HG03060 (cell line): ENCODE measurements around the gene IQGAP2.
A peak's percentile ranks its signal among the peaks of the same experiment; 100 is the strongest.

Experiments used
- ATAC-seq: cut with Tn5 transposase; IDR thresholded peaks from one replicate; pipeline ENCODE4 v1.9.1; 2021; ENCODE audit warnings: low read depth, moderate number of reproducible peaks; ENCODE audit not compliant: unreplicated experiment

The IQGAP2 gene

DNA sequence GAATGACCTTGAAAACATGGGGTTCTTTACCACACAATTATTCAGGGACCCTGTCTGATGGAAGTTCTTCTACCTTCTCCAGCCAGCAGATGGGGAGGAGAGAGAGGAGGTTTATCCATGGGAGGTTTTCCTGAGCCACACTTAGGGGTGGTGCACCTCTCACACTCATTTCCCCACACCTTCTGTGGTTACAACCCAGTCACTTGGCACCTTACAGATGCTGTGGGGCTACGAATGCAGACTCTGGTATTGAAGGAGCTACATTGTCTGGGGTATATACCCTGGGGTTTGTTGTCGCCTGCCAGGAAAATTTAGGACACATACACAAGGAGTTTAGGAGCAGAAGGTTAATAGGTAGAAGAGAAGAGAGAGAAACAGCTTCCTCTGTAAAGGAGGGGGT, 152.6 kb downstream of the IQGAP2 start:
- ATAC-seq, result no peak

DNA sequence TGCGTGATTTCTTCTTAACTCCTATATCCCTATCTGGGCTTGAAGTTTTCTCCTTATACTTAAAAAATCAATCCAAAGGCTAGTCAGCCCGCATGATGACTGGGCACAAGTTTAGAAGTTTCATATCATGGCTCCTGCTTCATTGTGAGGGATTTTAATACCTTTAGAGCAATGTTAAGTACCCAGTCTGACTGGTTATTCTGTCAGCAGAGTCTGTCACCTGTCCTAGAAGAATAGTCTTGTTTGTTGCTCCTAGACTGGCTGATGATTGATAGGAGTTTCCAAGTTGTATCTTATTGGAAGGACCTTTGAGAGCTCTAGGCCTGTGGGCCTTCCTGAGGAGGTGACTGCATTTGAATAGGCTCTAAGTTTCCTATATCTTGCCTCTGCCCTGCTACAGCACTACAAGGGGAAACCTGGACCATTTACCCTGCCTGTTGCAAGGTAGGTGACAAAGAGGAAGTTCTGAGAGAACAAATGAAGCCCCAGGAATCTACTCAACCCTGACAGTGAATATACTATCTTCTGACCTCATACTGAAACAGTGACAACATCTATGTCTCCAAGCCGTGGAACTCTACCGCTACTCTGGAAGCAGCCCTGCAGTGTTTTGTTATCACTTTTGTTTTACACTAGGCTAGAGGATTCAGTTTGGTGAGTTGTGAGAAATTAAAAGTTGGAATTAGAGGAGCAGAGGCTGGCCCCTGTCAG, 153.6 kb downstream of the IQGAP2 start:
- peak; percentile 93 for ATAC-seq

DNA sequence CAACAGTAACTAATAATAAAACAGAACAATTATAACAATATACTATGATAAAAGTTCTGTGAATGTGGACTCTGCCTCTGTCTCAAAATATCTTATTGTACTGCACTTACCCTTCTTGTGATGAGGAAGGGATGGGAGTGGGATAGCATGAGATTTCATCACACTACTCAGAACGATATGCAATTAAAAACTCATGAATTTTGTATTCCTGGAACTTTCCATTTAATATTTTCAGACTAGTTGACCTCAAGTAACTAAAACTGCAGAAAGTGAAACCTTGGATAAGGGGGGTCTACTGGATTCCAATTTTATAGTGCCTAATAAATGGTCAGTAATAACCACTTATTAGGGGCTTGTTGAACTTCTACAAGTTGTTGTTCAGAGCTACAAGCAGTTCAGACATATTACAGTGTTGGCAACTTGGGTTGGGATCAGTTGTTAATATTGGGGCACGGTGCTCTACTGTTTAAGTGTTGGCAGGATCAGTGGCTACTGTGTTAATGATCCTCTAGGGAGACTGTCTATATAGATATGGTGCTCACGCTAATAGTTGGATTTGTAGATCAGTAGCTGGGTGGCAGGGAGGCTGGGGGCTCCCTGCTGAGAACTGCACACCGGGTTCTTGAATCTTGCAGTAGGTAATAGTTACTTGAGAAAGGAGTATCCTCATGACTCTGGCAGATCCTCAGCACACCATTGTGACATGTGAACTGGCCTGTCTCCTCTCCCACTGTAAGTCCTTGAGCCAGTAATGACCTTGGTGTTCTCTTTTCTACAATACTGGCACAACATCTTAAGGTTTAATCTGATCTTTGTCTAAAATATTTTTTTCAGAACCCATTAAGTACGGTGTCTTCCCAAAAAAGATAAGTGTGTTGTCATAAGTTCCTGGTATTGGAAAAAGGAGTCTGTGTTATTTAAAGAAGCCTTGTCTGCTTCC, 158.1 kb downstream of the IQGAP2 start:
- no peak for ATAC-seq

DNA sequence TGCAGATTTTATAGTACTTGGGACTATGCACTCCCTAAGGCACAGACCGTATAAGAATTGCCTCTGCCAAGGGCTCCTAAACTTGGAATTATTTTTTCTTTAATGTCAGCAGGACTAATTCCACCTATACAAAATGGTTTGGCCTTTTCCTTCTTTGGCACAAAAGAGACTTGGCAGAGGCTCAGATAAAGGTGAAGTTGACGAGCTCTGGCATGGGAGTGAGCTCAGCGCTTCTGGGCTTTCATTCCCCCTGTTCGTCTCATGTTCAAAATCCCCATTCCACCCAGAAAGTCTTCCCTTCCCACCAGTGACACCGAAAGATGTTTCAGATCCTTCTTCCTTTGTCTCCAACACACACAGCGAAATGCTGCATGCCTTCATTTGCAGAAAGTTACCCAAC, 158.9 kb downstream of the IQGAP2 start:
- ATAC-seq, result no peak

DNA sequence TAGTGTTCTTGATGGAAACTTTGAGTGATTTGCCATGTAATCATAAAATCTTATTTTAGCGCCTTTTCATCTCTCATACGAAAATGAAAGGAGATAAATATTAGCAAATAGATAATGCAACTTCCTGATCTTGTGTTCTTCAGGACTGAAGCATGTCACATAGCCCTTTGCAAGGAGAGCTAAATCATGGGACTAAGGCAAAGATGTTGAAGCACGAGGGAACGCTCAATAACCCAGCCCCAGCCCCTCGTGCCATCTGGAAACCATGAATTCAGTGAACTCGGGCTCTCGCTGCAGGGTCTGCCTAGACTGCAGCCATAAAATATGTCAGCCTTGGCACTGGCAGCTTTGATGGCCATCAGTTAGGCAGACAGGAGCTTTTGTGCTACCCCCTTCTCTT, 161.9 kb downstream of the IQGAP2 start:
- no peak for ATAC-seq

DNA sequence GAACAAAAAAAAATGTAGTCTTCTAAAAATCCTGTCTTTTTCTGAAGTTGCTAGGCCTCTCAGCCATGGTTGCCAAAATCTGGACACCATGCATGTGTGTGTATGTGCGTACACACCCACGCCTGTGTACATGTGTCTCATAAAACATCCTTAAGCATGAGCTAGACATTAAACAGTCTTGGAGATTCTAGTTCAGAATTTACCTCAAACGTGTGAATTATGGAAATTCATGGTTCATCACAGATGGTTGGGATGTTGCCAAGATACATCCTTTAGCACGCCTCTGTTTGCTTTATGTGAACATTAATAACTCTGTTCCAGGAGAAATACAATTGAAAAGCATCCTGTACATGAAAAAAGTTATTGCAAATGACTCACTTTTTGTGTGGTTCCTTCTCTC, 167.1 kb downstream of the IQGAP2 start:
- ATAC-seq, result no peak

DNA sequence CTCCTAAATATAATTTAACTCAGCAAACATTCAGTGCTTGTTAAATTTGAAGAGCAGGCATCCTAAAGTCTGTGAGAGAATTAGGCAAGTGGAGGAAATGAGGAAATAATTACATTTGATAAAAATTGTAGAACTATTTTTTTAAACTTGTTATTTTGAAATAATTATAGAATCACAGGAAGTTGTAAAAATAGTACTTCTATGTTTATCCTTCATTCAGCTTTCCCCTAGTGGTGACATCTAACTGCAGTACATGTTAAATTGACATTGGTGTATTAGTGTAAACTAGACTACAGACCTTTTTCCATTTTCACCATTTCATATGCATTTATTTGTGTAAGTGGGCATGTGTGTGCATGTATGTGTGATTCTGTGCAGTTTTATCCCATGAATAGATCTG, 168.5 kb downstream of the IQGAP2 start:
- no peak for ATAC-seq

DNA sequence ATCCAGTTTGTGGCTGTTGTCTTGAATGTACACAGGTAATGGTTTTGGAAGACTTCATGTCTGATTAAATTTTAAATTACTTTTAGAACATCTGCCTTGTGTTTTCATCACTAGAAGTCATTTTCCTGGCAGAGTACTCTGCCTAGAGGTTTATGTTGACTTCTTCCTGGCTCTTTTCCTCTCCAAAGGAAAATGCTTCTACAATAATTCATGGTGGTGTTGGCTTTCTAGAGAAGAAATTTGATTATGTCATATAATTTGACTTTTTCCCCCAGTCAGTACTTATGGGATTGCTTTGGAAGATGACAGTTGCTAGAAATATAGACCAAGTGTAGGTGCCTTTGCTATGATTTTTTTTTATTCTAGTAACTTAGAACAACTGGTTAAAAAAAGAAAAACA, 173.4 kb downstream of the IQGAP2 start:
- no peak for ATAC-seq

DNA sequence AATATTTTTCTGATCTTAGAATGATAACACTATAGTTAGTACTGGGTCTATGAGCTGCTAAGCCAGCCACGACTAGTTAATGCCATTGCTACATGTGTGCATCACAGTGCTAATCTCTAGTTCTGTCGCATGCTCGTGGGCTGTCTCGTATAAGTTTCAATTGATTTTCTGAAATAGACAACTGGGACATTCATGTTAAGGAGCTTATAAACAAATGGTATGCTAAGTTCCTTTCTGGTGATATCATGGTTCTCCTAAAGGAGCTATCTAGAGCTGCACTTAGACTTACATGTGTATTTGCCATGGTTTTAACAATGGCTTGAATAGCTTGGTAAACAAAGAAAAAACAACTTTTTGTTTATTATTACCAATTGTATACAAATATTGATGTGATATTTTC, 173.9 kb downstream of the IQGAP2 start:
- ATAC-seq, result no peak

DNA sequence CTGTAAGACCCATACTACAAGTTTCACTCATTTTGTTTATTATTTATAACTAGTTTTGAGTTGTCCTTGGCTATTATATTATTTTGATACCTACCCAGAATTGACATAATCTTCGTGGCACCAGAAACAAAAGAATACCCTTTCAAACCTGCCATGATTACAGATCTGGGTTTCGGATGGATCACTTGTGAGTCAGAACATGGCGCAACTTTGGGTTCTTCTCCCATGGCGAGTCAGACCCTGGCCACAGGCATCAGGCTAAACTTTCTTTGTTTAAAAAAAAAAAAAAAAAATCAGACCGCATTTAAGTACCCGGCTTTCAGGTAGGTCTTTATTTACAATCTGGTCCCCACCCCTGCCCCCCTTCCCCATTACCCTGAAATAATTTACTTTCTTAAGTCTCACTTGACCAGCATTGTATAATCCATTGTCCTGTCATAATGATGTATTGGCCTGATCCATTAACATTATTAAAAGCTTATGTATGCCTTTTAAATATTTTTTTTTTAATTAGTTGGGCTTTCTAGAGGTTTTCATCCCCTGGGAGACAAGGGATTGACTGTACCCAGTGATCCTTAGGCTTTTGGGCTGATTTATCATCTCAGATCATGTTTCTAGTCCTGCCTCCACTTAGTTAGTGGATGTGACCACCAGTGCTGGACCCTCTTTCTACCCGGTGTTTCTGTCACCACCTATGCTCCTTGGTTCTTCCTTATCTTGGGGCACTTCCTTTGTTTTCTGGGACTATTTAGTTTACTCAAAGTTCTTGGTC, 176.3 kb downstream of the IQGAP2 start:
- ATAC-seq, result no peak

DNA sequence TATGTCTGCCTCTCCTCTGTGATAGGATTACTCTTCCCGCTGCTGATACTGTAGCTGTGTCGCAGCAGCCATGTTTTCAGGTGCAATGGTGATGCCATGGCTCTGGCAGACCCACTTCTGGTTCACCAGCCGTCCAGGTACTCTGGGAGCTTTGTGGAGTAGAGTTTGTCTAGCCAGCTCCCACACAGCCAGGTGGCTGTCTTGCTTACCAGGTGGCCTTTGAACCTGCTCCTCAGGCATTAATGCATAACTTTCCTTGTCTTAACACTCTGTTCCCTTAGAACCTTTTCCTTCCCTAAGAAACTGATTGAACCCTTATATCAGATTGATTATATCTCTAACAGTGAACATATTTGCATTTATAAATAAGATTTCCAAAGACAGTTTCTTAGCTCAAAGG, 177.9 kb downstream of the IQGAP2 start:
- no peak for ATAC-seq

DNA sequence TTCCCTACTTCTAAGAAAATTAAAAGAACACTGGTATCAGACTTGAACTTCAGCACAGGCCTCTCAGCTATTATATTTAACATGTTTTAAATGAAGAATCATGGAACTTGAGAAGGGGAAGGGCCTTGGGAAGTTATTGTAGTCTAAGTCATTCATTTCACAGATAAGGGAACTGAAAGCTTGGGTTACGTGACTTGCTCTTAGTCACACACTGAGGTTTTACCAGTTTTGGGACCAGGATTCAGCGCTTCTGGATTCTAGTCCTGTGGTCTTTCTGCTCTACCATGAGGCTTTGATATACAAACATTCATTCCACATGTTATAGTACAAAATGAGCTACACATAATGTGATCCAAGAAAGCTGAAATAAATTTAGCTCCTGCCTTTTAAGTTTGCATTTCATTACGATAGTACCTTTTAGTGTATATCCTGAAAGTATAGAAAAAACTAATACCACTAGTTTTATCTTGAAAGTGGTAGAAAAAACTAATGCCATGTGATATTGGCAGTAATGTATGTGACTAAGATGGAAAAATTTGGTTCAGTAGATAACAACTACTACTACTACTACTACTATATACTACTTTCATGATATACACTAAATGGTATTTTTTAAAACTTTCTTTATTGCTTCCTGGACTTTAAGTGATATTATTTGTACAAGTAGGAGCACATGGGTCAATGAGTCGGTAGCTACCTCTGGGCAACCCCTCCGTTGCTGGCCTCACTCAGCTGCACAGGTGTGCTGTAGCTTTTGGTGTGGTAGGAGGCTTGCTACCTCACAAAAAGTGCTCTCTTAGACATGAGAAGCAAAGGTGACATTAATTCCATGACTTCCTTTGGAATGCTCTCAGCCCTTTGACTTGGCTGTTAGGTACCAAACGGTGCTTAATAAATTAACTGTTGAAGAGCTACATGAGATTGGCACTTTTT, 179.4 kb downstream of the IQGAP2 start:
- ATAC-seq, result peak; percentile 80

DNA sequence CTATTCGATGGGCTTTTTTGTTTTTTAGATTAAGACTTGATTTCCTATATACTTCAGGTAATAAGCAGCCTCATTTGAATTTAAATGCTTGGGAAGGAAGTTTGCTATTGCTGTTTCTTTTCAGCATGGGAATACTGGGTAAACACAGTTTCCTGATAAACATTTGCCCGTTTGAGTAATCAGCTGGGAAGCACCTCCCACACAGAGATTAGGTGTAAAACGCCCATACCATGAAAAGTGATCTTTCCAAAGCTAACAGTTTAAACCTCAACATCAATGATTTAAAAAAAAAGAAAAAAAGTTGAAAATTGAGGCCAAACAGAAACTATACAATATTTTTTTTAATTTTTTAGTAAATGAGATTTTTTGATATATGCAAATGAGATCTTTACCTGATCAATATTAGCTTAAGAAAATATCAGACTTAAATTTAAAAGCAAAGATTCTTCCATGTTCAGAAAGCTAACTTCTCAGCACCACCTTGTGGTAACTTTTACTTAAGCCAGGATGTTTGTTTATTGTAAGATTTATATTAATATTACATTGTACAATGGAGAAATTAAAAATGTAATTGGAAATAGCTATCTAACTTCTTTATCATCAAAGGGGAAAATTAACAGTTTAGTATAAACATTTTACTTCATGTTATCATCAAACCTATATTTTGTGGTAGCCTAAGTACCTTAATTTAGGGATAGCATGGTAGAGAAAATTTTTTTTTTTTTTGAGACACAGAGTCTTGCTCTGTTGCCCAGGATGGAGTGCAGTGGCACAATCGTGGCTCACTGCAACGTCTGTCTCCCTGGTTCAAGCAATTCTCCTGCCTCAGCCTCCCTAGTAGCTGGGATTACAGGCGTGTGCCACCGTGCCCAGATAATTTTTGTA, 180.3 kb downstream of the IQGAP2 start:
- no peak for ATAC-seq

DNA sequence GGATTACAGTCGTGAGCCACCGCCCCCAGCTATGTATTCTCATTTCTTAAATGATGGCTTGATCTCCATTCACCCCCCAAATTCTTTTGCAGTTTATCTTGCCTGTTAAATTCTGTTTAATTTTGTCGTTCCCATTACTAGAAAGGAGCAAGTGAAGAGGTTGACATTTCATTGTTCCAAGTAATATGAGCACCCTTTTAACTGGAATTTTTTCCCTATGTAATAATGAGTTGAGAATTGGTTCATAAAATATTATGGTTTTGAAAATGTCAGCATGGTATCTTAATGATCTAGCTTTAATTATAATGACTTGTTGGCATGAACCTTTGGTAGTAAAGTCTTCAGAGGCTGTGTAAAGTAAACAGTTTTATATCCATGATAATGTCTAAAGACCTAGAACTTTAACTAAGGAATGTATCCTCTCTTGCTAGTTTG, 182.7 kb downstream of the IQGAP2 start:
- ATAC-seq, result no peak

DNA sequence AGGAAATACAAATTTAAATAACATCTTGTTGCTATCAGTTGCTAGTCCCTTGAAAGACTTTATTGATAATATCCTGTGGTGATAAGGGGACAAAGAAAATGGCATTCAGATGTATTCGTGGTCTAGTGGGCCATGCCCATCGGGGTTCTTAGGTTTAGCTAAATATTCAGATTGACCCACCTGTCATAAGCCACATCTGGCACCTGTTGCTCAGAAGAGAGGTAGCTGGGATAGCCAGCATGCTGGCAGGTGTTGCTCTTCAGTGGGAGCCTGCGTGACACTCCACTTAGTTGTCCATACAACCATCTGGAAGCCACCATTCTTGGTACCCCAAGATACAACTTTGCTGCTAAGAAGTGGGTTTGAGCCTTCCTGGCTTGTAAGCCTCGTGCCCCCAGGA, 183.4 kb downstream of the IQGAP2 start:
- no peak for ATAC-seq

DNA sequence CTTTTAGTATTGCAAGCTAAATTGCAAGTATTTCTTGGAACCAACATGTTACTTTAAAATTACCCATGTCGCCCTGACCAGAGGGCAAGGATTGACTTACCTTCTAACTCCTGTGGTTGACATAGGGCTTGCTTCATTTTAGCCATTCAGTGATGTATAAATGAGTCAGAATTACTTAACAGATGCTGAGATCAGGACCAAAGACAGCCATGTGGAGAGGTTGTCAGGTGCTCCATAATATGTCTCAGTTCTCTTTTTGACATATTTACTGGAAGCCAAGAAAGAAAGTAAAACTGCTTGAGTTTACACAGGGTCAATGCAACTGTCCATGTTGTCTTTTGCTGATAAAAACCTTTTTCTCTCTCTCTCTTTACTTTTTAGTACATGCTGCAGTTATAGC, 186.9 kb downstream of the IQGAP2 start:
- ATAC-seq, result peak; percentile 92

DNA sequence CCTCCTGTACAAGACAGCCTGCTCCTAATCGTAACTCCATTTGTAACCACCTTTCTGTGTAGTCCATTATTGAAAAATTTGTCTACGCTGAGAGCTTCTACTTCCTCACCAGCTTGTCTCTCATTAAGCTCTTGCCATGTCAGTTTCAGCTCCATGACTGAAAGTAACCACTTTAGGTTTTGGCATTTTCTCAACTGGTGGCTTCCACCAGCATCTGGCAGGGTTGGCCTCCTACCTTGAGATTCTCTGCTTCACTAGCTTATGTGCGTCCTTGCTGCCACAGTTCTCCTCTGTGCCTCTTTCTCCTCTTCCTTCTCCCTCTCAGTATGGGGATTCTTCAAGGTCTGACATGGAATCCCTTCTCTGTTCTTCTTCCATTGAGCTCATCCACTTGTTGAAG, 188.3 kb downstream of the IQGAP2 start:
- no peak for ATAC-seq

DNA sequence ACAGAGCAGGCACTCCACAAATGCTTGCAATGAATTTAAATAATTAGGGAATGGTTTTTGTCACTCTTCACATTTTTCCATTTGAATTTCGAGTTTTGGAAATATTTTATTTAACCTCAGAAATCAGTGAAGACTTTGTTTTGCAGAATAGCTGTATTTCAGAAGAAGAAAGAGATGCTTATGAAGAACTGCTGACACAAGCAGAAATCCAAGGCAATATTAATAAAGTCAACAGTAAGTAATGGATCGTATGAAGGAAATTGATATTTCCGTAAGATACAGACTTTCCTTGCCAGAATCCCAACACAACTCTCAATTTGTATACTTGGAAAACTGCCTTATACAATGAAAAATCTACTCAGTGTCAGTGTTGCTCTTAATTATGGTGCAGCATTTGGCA, 189.6 kb downstream of the IQGAP2 start:
- no peak for ATAC-seq

DNA sequence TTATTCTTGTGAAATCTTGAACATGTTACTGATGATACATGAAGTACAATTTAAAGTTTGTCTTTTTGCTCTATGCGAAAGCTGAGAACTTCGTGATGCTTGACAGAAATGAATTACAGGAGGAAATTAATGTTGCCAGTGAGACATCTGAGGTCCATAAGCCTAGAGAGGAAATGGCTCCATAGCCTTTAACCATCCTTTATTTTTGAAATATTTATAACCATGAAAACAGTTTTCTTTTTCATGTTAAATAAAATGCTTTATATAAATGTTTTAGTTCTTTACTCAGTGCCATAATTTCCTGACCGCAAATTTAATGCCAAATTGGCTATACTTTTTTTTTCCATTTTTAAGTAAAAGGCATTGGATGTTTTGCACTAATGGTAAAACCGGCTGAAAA, 191.0 kb downstream of the IQGAP2 start:
- ATAC-seq, result no peak
